SH-SY5Y (cell line): ENCODE results near the gene MAP7D3.
A peak's percentile ranks its signal among the peaks of the same experiment; 100 is the strongest.

ENCODE experiments used
- GATA2 ChIP-seq: IDR thresholded peaks from 2 replicates; pipeline ENCODE4 v1.6.1; 2011; ENCODE audit warnings: mild to moderate bottlenecking, low read depth, low read length
- GATA3 ChIP-seq: IDR thresholded peaks from 2 replicates; pipeline ENCODE4 v1.6.1; 2011; ENCODE audit warnings: low read depth, mild to moderate bottlenecking, low read length, moderate library complexity

DNA sequence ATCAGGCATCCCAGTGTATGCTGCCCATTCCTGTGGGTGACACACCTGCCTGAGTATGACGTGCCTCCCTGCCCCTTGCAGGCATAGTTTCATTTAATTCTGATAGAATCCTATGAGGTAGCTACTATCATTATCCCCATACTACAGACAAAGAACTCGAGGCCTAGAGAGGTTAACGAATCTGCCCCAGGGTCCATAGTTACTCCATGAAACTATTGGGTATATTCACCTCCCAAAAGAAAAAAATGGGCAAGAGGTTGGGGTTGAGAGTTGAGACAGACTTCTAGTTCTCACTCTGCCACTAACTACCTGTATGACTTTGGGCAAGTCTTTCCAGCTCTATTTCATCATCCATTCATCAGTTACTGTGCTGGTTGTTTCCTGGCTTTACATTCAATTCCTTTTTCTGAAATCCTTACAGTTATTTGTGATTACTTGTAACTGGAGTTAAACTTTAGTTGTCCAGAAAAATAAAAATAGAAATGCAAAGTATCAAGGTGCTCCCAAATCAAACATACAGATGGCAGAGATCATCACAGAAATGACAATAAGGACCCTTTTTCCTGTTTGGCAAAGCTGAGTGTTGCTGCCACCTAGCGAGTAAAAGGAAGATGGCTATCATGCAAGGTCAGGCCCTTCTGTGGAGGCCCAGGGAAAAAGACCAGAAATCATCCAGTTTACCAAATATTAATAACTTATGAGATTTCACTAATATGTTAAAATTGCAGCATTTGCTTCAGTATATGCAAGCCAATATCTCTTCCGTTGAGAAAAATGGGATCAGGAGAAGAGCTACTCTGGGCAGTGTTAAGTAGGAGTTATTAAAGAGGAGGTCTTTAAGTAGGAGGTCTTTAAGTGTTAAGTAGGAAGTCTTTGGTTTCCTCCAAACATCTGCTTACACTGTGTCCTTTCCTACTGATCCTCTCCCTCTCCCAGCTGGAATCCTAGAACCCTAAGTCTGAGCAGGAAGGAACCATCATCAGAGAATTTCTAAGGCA, 17.1 kb upstream of the MAP7D3 start:
- peak; percentile 41; the same call in 1 of the 2 replicates for TF ChIP-seq GATA2
- TF ChIP-seq GATA3, result no peak
